ENCODE results near the gene PURB.
"Not testable (repeated sequence)": the region's sequence is repeated elsewhere in the genome, so short reads cannot be mapped to it uniquely, and the experiment has no call there.

PURB gene

GRCh38 chr7:44885394-44886317, at the start of gene PURB:
Gene PURB (minus strand): TSS chr7:44885530. CDS start chr7:44885348, 182 bp downstream.
- peak; percentile 86 to 94 (median 92) for DNase-seq (ENCODE audit: low read depth in 4 of 4, low spot score in 1 of 4)

- no peak for DNase-seq (ENCODE audit: low read depth in 4 of 4, low spot score in 1 of 4)
These were observed 49.7 kb upstream of the PURB start for GRCh38 chr7:44935016-44935415.

- not testable (repeated sequence) for DNase-seq (ENCODE audit: low read depth in 4 of 4, low spot score in 1 of 4)
These were observed 49.2 kb upstream of the PURB start for GRCh38 chr7:44934510-44934909.

GRCh38 chr7:44930921-44931320, 45.6 kb upstream of the PURB start:
- DNase-seq (ENCODE audit: low read depth in 4 of 4, low spot score in 1 of 4), result no peak

- no peak for DNase-seq (ENCODE audit: low read depth in 4 of 4, low spot score in 1 of 4)
These were observed 37.0 kb upstream of the PURB start for GRCh38 chr7:44922351-44922694.

- peak; percentile 95 to 99 (median 98) for DNase-seq (ENCODE audit: low read depth in 4 of 4, low spot score in 1 of 4)
These were observed 36.4 kb upstream of the PURB start for GRCh38 chr7:44921607-44922350.

GRCh38 chr7:44920119-44920518, 34.8 kb upstream of the PURB start:
- DNase-seq (ENCODE audit: low read depth in 4 of 4, low spot score in 1 of 4), result no peak

- DNase-seq (ENCODE audit: low read depth in 4 of 4, low spot score in 1 of 4), result no peak
These were observed 32.7 kb upstream of the PURB start for GRCh38 chr7:44918029-44918428.

GRCh38 chr7:44917465-44917864, 32.1 kb upstream of the PURB start:
- DNase-seq (ENCODE audit: low read depth in 4 of 4, low spot score in 1 of 4), result no peak

- DNase-seq (ENCODE audit: low read depth in 4 of 4, low spot score in 1 of 4), result peak in 3 of 4 experiments; percentile 16 to 66 (median 45)
These were observed 29.8 kb upstream of the PURB start for GRCh38 chr7:44914992-44915607.

- no peak for DNase-seq (ENCODE audit: low read depth in 4 of 4, low spot score in 1 of 4)
These were observed 27.5 kb upstream of the PURB start for GRCh38 chr7:44912775-44913347.

- DNase-seq (ENCODE audit: low read depth in 4 of 4, low spot score in 1 of 4), result no peak
These were observed 26.6 kb upstream of the PURB start for GRCh38 chr7:44911911-44912310.

- DNase-seq (ENCODE audit: low read depth in 4 of 4, low spot score in 1 of 4), result no peak
These were observed 24.5 kb upstream of the PURB start for GRCh38 chr7:44909596-44910389.

- no peak for DNase-seq (ENCODE audit: low read depth in 4 of 4, low spot score in 1 of 4)
These were observed 21.6 kb upstream of the PURB start for GRCh38 chr7:44906965-44907364.

GRCh38 chr7:44905002-44905635, 19.8 kb upstream of the PURB start:
- no peak for DNase-seq (ENCODE audit: low read depth in 4 of 4, low spot score in 1 of 4)

- DNase-seq (ENCODE audit: low read depth in 4 of 4, low spot score in 1 of 4), result no peak
These were observed 14.1 kb upstream of the PURB start for GRCh38 chr7:44899443-44899842.

- DNase-seq (ENCODE audit: low read depth in 4 of 4, low spot score in 1 of 4), result no peak
These were observed 12.7 kb upstream of the PURB start for GRCh38 chr7:44898039-44898438.

GRCh38 chr7:44897309-44897708, 12.0 kb upstream of the PURB start:
- DNase-seq (ENCODE audit: low read depth in 4 of 4, low spot score in 1 of 4), result no peak

GRCh38 chr7:44894888-44895580, 9.7 kb upstream of the PURB start:
- DNase-seq (ENCODE audit: low read depth in 4 of 4, low spot score in 1 of 4), result no peak
